Thyroid gland (tissue), 4 donors: ENCODE data around the gene RPN1.

Source experiments
- CTCF ChIP-seq, 6 experiments: fragments of 200-600 bp in 3 of 6; fragments of 450-650 bp in 3 of 6; sonication (generic) in 3 of 6; IDR thresholded peaks; one replicate each; pipeline ENCODE4 v1.5.1; 2016 to 2019; ENCODE audit warnings: antibody characterized with exemption in 6 of 6, mild to moderate bottlenecking in 2 of 6, inconsistent platforms in 1 of 6, moderate library complexity in 1 of 6
- POLR2A ChIP-seq, 2 donors: fragments of 450-650 bp; IDR thresholded peaks; one replicate each; pipeline ENCODE4 v1.6.1; 2017; ENCODE audit warnings: antibody characterized with exemption in 2 of 2, mild to moderate bottlenecking in 2 of 2, moderate library complexity in 1 of 2

- TF ChIP-seq CTCF (IDR thresholded peaks at IDR 0.05) (no peak), POLR2A (IDR thresholded peaks at IDR 0.05) (no peak)
These were observed 52.7 kb downstream of the RPN1 start for GRCh38 chr3:128597900-128598299.
